ENCODE measurements around the gene TNFSF10. TPM values are rescaled to one million over a fixed set of nuclear protein-coding genes. Genes with fewer than 3 reads are reported as not detected.
A peak's percentile ranks its signal among the peaks of the same experiment; 100 is the strongest.

Gene TNFSF10
- total RNA-seq, 2 experiments from 2014 or later = 9.2 to 9.5 TPM

GRCh38 chr3:172513488-172513887 lies 9.7 kb downstream of the TNFSF10 start:
- peak overlapping the region; percentile 69 for H3K4me3 Mint-ChIP-seq
- H3K4me1 Mint-ChIP-seq (ENCODE audit: low read depth) = peaks cover 87% of the 10 kb centered on the region
- Histone ChIP-seq H3K4me3 (ENCODE audit: low read length) (no peak overlapping the region), H3K27me3 (ENCODE audit: control insufficient read depth in 1 of 2, insufficient read depth in 2 of 2, low read length in 2 of 2) (no peaks in the 10 kb centered on the region), H3K36me3 (ENCODE audit: insufficient read depth, low read length) (peaks cover 53% of the 10 kb centered on the region), H3K27ac (ENCODE audit: low read depth in 1 of 2, low read length in 2 of 2) (peak overlapping the region; percentile 57 to 67), H3K9me3 (ENCODE audit: control insufficient read depth in 1 of 2, insufficient read depth in 1 of 2, low read length in 2 of 2) (no peaks in the 10 kb centered on the region), H3K4me1 (ENCODE audit: insufficient read depth, low read length) (peaks cover 73% of the 10 kb centered on the region)
- ChIA-PET CTCF (interaction anchor here (0.8 to 2.6 kb wide), 3 partner anchors 9 to 82 kb away, joined by 3 to 8 read pairs (median 4); partner anchors contain the start of gene TNFSF10), POLR2A (interaction anchor here (0.6 to 7.0 kb wide), 7 partner anchors 9 to 106 kb away, joined by 3 to 48 read pairs (median 5); partner anchors contain the start of gene TNFSF10)
- TF ChIP-seq CTCF (IDR thresholded peaks at IDR 0.05) = no peak
- H3K36me3 Mint-ChIP-seq (ENCODE audit: low read depth) = peaks cover 91% of the 10 kb centered on the region
- intact Hi-C loops (cut with DNase I, micrococcal nuclease) = no loop called here
- DNase-seq = peak in 2 of 14 experiments; percentile 66
- no peaks in the 10 kb centered on the region for H3K27me3 Mint-ChIP-seq
- H3K27ac Mint-ChIP-seq = peak overlapping the region; percentile 93
- no peaks in the 10 kb centered on the region for H3K9me3 Mint-ChIP-seq
- ATAC-seq (ENCODE audit: poor library complexity) = peak; percentile 48

GRCh38 chr3:172511783-172512762 lies 11.2 kb downstream of the TNFSF10 start:
- intact Hi-C loops (cut with DNase I, micrococcal nuclease) = no loop called here
- peak overlapping the region; percentile 67 for H3K4me3 Mint-ChIP-seq
- ChIA-PET POLR2A (interaction anchor here (0.8 to 7.0 kb wide), 5 partner anchors 11 to 82 kb away, joined by 3 to 48 read pairs (median 5); partner anchors contain the start of gene TNFSF10), CTCF (interaction anchor here (1.0 to 2.6 kb wide), 4 partner anchors 9 to 84 kb away, joined by 3 to 11 read pairs (median 6); partner anchors contain the start of gene TNFSF10)
- no peaks in the 10 kb centered on the region for H3K9me3 ChIP-seq (ENCODE audit: control insufficient read depth in 1 of 2, insufficient read depth in 1 of 2, low read length in 2 of 2)
- H3K27me3 ChIP-seq (ENCODE audit: control insufficient read depth in 1 of 2, insufficient read depth in 2 of 2, low read length in 2 of 2) = no peaks in the 10 kb centered on the region
- H3K36me3 ChIP-seq (ENCODE audit: insufficient read depth, low read length) = peaks cover 66% of the 10 kb centered on the region
- ATAC-seq (ENCODE audit: poor library complexity) (peak; percentile 64), DNase-seq (peak in 12 of 14 experiments; percentile 36 to 80 (median 58))
- H3K27me3 Mint-ChIP-seq = no peaks in the 10 kb centered on the region
- peak overlapping the region; percentile 57 to 67 for H3K27ac ChIP-seq (ENCODE audit: low read depth in 1 of 2, low read length in 2 of 2)
- no peaks in the 10 kb centered on the region for H3K9me3 Mint-ChIP-seq
- peaks cover 95% of the 10 kb centered on the region for H3K36me3 Mint-ChIP-seq (ENCODE audit: low read depth)
- peaks cover 63% of the 10 kb centered on the region for H3K4me1 ChIP-seq (ENCODE audit: insufficient read depth, low read length)
- peak overlapping the region; percentile 15 for H3K4me3 ChIP-seq (ENCODE audit: low read length)
- TF ChIP-seq CTCF (IDR thresholded peaks at IDR 0.05) = no peak
- peak overlapping the region; percentile 93 for H3K27ac Mint-ChIP-seq
- peaks cover 73% of the 10 kb centered on the region for H3K4me1 Mint-ChIP-seq (ENCODE audit: low read depth)

- Histone ChIP-seq H3K9me3 (ENCODE audit: control insufficient read depth in 1 of 2, insufficient read depth in 1 of 2, low read length in 2 of 2) (no peaks in the 10 kb centered on the region), H3K4me1 (ENCODE audit: insufficient read depth, low read length) (peaks cover 7% of the 10 kb centered on the region), H3K4me3 (ENCODE audit: low read length) (no peak overlapping the region), H3K27ac (ENCODE audit: low read depth in 1 of 2, low read length in 2 of 2) (no peak overlapping the region), H3K36me3 (ENCODE audit: insufficient read depth, low read length) (peaks cover 64% of the 10 kb centered on the region), H3K27me3 (ENCODE audit: control insufficient read depth in 1 of 2, insufficient read depth in 2 of 2, low read length in 2 of 2) (no peaks in the 10 kb centered on the region)
- TF ChIP-seq CTCF (IDR thresholded peaks at IDR 0.05) = no peak
- intact Hi-C loops (cut with DNase I, micrococcal nuclease) = no loop called here
- H3K4me1 Mint-ChIP-seq (ENCODE audit: low read depth) = peaks cover 13% of the 10 kb centered on the region
- no peak for DNase-seq
- H3K9me3 Mint-ChIP-seq = no peaks in the 10 kb centered on the region
- POLR2A ChIA-PET = no interaction called here
- peak overlapping the region; percentile 24 for H3K27ac Mint-ChIP-seq
- no peaks in the 10 kb centered on the region for H3K27me3 Mint-ChIP-seq
- no peak overlapping the region for H3K4me3 Mint-ChIP-seq
- H3K36me3 Mint-ChIP-seq (ENCODE audit: low read depth) = peaks cover 75% of the 10 kb centered on the region
- CTCF ChIA-PET = interaction anchor here (0.7 kb wide), 1 partner anchor 90 kb away, joined by 4 read pairs; no protein-coding TSS in a partner anchor
- no peak for ATAC-seq (ENCODE audit: poor library complexity)
Measured at GRCh38 chr3:172506094-172506493, 17.1 kb downstream of the TNFSF10 start.
